NCI-H128 (cell line): ENCODE measurements around the gene SLIT3.

Source experiments
- DNase-seq: peaks from one replicate; lab custom pipeline; 2025; ENCODE audit not compliant: unreplicated experiment; lab: John Stamatoyannopoulos, UW

Gene SLIT3

GRCh38 chr5:168624850-168625364, 676.0 kb downstream of the SLIT3 start:
- DNase-seq: no peak

GRCh38 chr5:168620807-168621206, 680.1 kb downstream of the SLIT3 start:
- no peak for DNase-seq

GRCh38 chr5:168614661-168615060, 686.3 kb downstream of the SLIT3 start:
- no peak for DNase-seq

GRCh38 chr5:168613996-168614395, 686.9 kb downstream of the SLIT3 start:
- no peak for DNase-seq

GRCh38 chr5:168613396-168613795, 687.5 kb downstream of the SLIT3 start:
- no peak for DNase-seq

GRCh38 chr5:168612996-168613395, 687.9 kb downstream of the SLIT3 start:
- DNase-seq: no peak

- DNase-seq: no peak
Observed at GRCh38 chr5:168612123-168612522, 688.8 kb downstream of the SLIT3 start.
